BLaER1 treated with 17β-estradiol and CSF1 and Interleukin-3, amounts not matched to agents 10 nM and 100 nM (cell line): ENCODE results near the gene TTYH3.

ENCODE experiments used
- H3K27ac ChIP-seq, 11 experiments: shearing (Covaris generic); formaldehyde crosslinking; 2 replicates each; pipeline ENCODE4 v1.8.1; 2022
- H3K27me3 ChIP-seq, 11 experiments: shearing (Covaris generic); formaldehyde crosslinking; 2 replicates each; pipeline ENCODE4 v1.8.1; 2022
- H3K36me3 ChIP-seq, 11 experiments: shearing (Covaris generic); formaldehyde crosslinking; 2 replicates each; pipeline ENCODE4 v1.8.1; 2022
- H3K4me1 ChIP-seq, 10 experiments: shearing (Covaris generic); formaldehyde crosslinking; 2 replicates each; pipeline ENCODE4 v1.8.1; 2022
- H3K4me2 ChIP-seq, 11 experiments: shearing (Covaris generic); formaldehyde crosslinking; 2 replicates each; pipeline ENCODE4 v1.8.1; 2022
- H3K4me3 ChIP-seq, 10 experiments: shearing (Covaris generic); formaldehyde crosslinking; 2 replicates each; pipeline ENCODE4 v1.8.1; 2022
- H3K9ac ChIP-seq, 11 experiments: shearing (Covaris generic); formaldehyde crosslinking; 2 replicates each; pipeline ENCODE4 v1.8.1; 2022
- H3K9me3 ChIP-seq, 11 experiments: shearing (Covaris generic); formaldehyde crosslinking; replicated peaks in 1 of 11; 2 replicates each; pipeline ENCODE4 v1.8.1; 2022
- H4K20me1 ChIP-seq, 11 experiments: shearing (Covaris generic); formaldehyde crosslinking; 2 replicates each; pipeline ENCODE4 v1.8.1; 2022
- Cebpa-rat ChIP-seq, 11 experiments: shearing (Covaris generic); IDR thresholded peaks; 2 replicates each; pipeline ENCODE4 v1.8.1; 2022

The TTYH3 gene

GRCh38 chr7:2706685-2707126 is 74.9 kb downstream of the TTYH3 start:
- H4K20me1 ChIP-seq, result peaks cover 0 to 31% (median 0%) of the 10 kb centered on the region in 11 experiments; a peak in 4 of 22 replicates
- peaks cover 0 to 10% (median 0%) of the 10 kb centered on the region in 11 experiments; a peak in 1 of 22 replicates for H3K9me3 ChIP-seq
- no peak overlapping the region; a peak in 1 of 22 replicates for H3K9ac ChIP-seq
- H3K36me3 ChIP-seq, result no peaks in the 10 kb centered on the region
- peaks cover 28 to 80% (median 71%) of the 10 kb centered on the region in 10 experiments for H3K4me1 ChIP-seq
- peaks cover 0 to 24% (median 0%) of the 10 kb centered on the region in 11 experiments; a peak in 7 of 22 replicates for H3K27me3 ChIP-seq
- H3K27ac ChIP-seq, result peak overlapping the region in 1 of 11 experiments; percentile 3; a peak in 1 of 22 replicates
- no peak overlapping the region for H3K4me3 ChIP-seq
- no peak for TF ChIP-seq Cebpa-rat (IDR thresholded peaks at IDR 0.05)
- peak overlapping the region in 10 of 11 experiments; percentile 20 to 93 (median 46); a peak in 18 of 22 replicates for H3K4me2 ChIP-seq

- H3K4me2 ChIP-seq, result peak overlapping the region in 9 of 11 experiments; percentile 2 to 97 (median 63); a peak in 13 of 22 replicates
- no peak for TF ChIP-seq Cebpa-rat (IDR thresholded peaks at IDR 0.05)
Observed at GRCh38 chr7:2707481-2707880, 75.7 kb downstream of the TTYH3 start.

GRCh38 chr7:2708041-2708440 is 76.3 kb downstream of the TTYH3 start:
- H3K36me3 ChIP-seq, result no peaks in the 10 kb centered on the region
- no peak for TF ChIP-seq Cebpa-rat (IDR thresholded peaks at IDR 0.05)

More at GRCh38 chr7:2707481-2707880, 75.7 kb downstream of the TTYH3 start:
- Histone ChIP-seq H3K4me3 (no peak overlapping the region), H3K9ac (no peak overlapping the region; a peak in 1 of 22 replicates), H3K4me1 (peaks cover 36 to 80% (median 71%) of the 10 kb centered on the region in 10 experiments), H4K20me1 (peaks cover 0 to 35% (median 0%) of the 10 kb centered on the region in 11 experiments; a peak in 4 of 22 replicates), H3K27ac (peak overlapping the region in 1 of 11 experiments; percentile 14; a peak in 1 of 22 replicates), H3K9me3 (peaks cover 0 to 10% (median 0%) of the 10 kb centered on the region in 11 experiments; a peak in 1 of 22 replicates), H3K36me3 (no peaks in the 10 kb centered on the region), H3K27me3 (peaks cover 0 to 24% (median 0%) of the 10 kb centered on the region in 11 experiments; a peak in 7 of 22 replicates)

GRCh38 chr7:2708547-2709310 is 76.9 kb downstream of the TTYH3 start:
- peaks cover 0 to 25% (median 0%) of the 10 kb centered on the region in 11 experiments; a peak in 7 of 22 replicates for H3K27me3 ChIP-seq
- H4K20me1 ChIP-seq, result peaks cover 0 to 40% (median 0%) of the 10 kb centered on the region in 11 experiments; a peak in 4 of 22 replicates
- peak overlapping the region in 3 of 11 experiments; percentile 58 to 78 (median 70); a peak in 5 of 22 replicates for H3K9ac ChIP-seq
- H3K4me2 ChIP-seq, result peak overlapping the region; percentile 85 to 98 (median 93); a peak in 20 of 22 replicates
- no peaks in the 10 kb centered on the region for H3K36me3 ChIP-seq
- TF ChIP-seq Cebpa-rat (IDR thresholded peaks at IDR 0.05), result no peak
- H3K9me3 ChIP-seq, result peaks cover 0 to 10% (median 0%) of the 10 kb centered on the region in 11 experiments; a peak in 1 of 22 replicates
- H3K4me3 ChIP-seq, result no peak overlapping the region
- H3K27ac ChIP-seq, result peak overlapping the region in 3 of 11 experiments; percentile 72 to 83 (median 83); a peak in 1 of 22 replicates
- H3K4me1 ChIP-seq, result peaks cover 48 to 88% (median 78%) of the 10 kb centered on the region in 10 experiments

More at GRCh38 chr7:2708041-2708440, 76.3 kb downstream of the TTYH3 start:
- H3K9me3 ChIP-seq, result peaks cover 0 to 10% (median 0%) of the 10 kb centered on the region in 11 experiments; a peak in 1 of 22 replicates
- H3K4me2 ChIP-seq, result peak overlapping the region in 6 of 11 experiments; percentile 85 to 98 (median 95); a peak in 10 of 22 replicates
- no peak overlapping the region for H3K4me3 ChIP-seq
- no peak overlapping the region for H3K9ac ChIP-seq
- H3K27me3 ChIP-seq, result peaks cover 0 to 24% (median 0%) of the 10 kb centered on the region in 11 experiments; a peak in 7 of 22 replicates
- peaks cover 0 to 40% (median 0%) of the 10 kb centered on the region in 11 experiments; a peak in 4 of 22 replicates for H4K20me1 ChIP-seq
- H3K4me1 ChIP-seq, result peaks cover 42 to 81% (median 71%) of the 10 kb centered on the region in 10 experiments
- no peak overlapping the region for H3K27ac ChIP-seq

- Histone ChIP-seq H3K27ac (peak overlapping the region in 8 of 11 experiments; percentile 18 to 83 (median 71); a peak in 14 of 22 replicates), H3K4me2 (peak overlapping the region; percentile 85 to 98 (median 93)), H3K9ac (peak overlapping the region; percentile 4 to 78 (median 45); a peak in 17 of 22 replicates), H4K20me1 (peaks cover 0 to 43% (median 0%) of the 10 kb centered on the region in 11 experiments; a peak in 4 of 22 replicates), H3K4me3 (peak overlapping the region; percentile 22 to 57 (median 36); a peak in 17 of 20 replicates), H3K27me3 (peaks cover 0 to 35% (median 0%) of the 10 kb centered on the region in 11 experiments; a peak in 7 of 22 replicates), H3K9me3 (peaks cover 0 to 10% (median 0%) of the 10 kb centered on the region in 11 experiments; a peak in 1 of 22 replicates), H3K36me3 (no peaks in the 10 kb centered on the region), H3K4me1 (peaks cover 58 to 98% (median 88%) of the 10 kb centered on the region in 10 experiments)
- TF ChIP-seq Cebpa-rat (IDR thresholded peaks at IDR 0.05), result no peak
Observed at GRCh38 chr7:2709553-2710285, 77.9 kb downstream of the TTYH3 start.

GRCh38 chr7:2710286-2710655 is 78.5 kb downstream of the TTYH3 start:
- no peak for TF ChIP-seq Cebpa-rat (IDR thresholded peaks at IDR 0.05)
- Histone ChIP-seq H3K4me3 (peak overlapping the region; percentile 22 to 57 (median 36); a peak in 17 of 20 replicates), H3K36me3 (no peaks in the 10 kb centered on the region), H3K9me3 (peaks cover 0 to 6% (median 0%) of the 10 kb centered on the region in 11 experiments; a peak in 1 of 22 replicates), H3K27me3 (peaks cover 0 to 38% (median 0%) of the 10 kb centered on the region in 11 experiments; a peak in 7 of 22 replicates), H3K4me1 (peaks cover 64 to 100% (median 94%) of the 10 kb centered on the region in 10 experiments), H3K4me2 (peak overlapping the region; percentile 85 to 98 (median 93)), H4K20me1 (peaks cover 0 to 49% (median 0%) of the 10 kb centered on the region in 11 experiments; a peak in 4 of 22 replicates), H3K9ac (peak overlapping the region; percentile 4 to 78 (median 45); a peak in 17 of 22 replicates), H3K27ac (peak overlapping the region in 8 of 11 experiments; percentile 58 to 83 (median 72); a peak in 14 of 22 replicates)

GRCh38 chr7:2710901-2711551 is 79.2 kb downstream of the TTYH3 start:
- H3K4me1 ChIP-seq, result peaks cover 71 to 100% (median 96%) of the 10 kb centered on the region in 10 experiments

More at GRCh38 chr7:2710901-2711551, 79.2 kb downstream of the TTYH3 start:
- Histone ChIP-seq H3K4me2 (peak overlapping the region; percentile 85 to 98 (median 93)), H3K4me3 (peak overlapping the region in 7 of 10 experiments; percentile 5 to 51 (median 29); a peak in 7 of 20 replicates), H4K20me1 (peaks cover 0 to 56% (median 0%) of the 10 kb centered on the region in 11 experiments; a peak in 4 of 22 replicates), H3K27ac (peak overlapping the region; percentile 31 to 83 (median 70); a peak in 20 of 22 replicates), H3K9ac (peak overlapping the region in 9 of 11 experiments; percentile 28 to 78 (median 58); a peak in 15 of 22 replicates), H3K36me3 (no peaks in the 10 kb centered on the region), H3K9me3 (0 out of 22 replicates have a peak, but pooled peaks cover 0 to 4% (median 0%) of the 10 kb centered on the region in 11 experiments), H3K27me3 (peaks cover 0 to 40% (median 0%) of the 10 kb centered on the region in 11 experiments; a peak in 7 of 22 replicates)
- TF ChIP-seq Cebpa-rat (IDR thresholded peaks at IDR 0.05), result 0 out of 22 replicates have a peak, but pooled peaks of 1 of the 11 experiments have one; percentile 10
